Brain microvascular endothelial cell (primary cell): Measurements from ENCODE around the gene HOPX.

ENCODE experiments used
- DNase-seq: peaks from one replicate; pipeline ENCODE4 v3.0.0-alpha.2; 2020
- H3K27ac ChIP-seq: fragments of 250-450 bp; sonication (Bioruptor Pico); 2 replicates; pipeline ENCODE4 v1.5.1; 2020; ENCODE audit warnings: mild to moderate bottlenecking, moderate library complexity
- H3K27me3 ChIP-seq: fragments of 250-450 bp; sonication (Bioruptor Pico); replicated peaks from 2 replicates; pipeline ENCODE4 v1.5.1; 2020; ENCODE audit warnings: mild to moderate bottlenecking
- H3K36me3 ChIP-seq: fragments of 250-450 bp; sonication (Bioruptor Pico); replicated peaks from 2 replicates; pipeline ENCODE4 v1.5.1; 2020; ENCODE audit warnings: mild to moderate bottlenecking
- H3K4me3 ChIP-seq: 2 replicates; pipeline ENCODE4 v1.5.1; 2011; ENCODE audit warnings: low read depth, mild to moderate bottlenecking, control low read depth, low read length, moderate library complexity
- in situ Hi-C: cut with HindIII; loops from 2 replicates; pipeline ENCODE4 v1.10.0; 2017; ENCODE audit warnings: low sequenced_read_pairs, low pct_ligation_motif_present
- TF ChIP-seq, protein P1 (sequence below): IDR thresholded peaks from 2 replicates; pipeline ENCODE4 v1.5.1; 2011; ENCODE audit warnings: low read depth, mild to moderate bottlenecking, moderate library complexity, low read length, control low read depth, inconsistent platforms; ENCODE audit errors: missing control alignments

HOPX gene

DNA sequence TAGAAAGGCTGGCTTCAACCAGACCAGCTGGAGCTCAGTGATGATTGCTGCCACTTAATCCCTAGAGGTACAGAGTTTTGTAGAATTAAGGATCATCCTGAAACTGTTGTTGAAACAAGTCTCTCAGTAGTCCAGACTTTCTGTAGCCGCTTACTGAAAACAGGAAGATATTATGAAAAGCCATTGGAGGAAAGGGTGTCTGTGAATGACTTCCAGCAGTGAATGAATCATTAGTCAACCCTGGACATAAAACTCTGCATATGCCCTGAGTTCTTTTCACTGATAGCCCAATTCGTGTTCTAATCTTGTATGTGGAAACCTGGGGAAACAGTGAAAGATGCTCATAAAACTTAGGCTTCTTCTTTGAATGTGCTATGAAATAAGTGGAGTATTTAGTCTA is 14.8 kb downstream of the HOPX start:
- Histone ChIP-seq H3K27me3 (no peaks in the 10 kb centered on the region), H3K36me3 (no peaks in the 10 kb centered on the region), H3K4me3 (no peak overlapping the region), H3K27ac (no peak overlapping the region)
- TF ChIP-seq, protein P1, sequence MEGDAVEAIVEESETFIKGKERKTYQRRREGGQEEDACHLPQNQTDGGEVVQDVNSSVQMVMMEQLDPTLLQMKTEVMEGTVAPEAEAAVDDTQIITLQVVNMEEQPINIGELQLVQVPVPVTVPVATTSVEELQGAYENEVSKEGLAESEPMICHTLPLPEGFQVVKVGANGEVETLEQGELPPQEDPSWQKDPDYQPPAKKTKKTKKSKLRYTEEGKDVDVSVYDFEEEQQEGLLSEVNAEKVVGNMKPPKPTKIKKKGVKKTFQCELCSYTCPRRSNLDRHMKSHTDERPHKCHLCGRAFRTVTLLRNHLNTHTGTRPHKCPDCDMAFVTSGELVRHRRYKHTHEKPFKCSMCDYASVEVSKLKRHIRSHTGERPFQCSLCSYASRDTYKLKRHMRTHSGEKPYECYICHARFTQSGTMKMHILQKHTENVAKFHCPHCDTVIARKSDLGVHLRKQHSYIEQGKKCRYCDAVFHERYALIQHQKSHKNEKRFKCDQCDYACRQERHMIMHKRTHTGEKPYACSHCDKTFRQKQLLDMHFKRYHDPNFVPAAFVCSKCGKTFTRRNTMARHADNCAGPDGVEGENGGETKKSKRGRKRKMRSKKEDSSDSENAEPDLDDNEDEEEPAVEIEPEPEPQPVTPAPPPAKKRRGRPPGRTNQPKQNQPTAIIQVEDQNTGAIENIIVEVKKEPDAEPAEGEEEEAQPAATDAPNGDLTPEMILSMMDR, result no peak
- in situ Hi-C loops, result no loop called here
- no peak for DNase-seq

DNA sequence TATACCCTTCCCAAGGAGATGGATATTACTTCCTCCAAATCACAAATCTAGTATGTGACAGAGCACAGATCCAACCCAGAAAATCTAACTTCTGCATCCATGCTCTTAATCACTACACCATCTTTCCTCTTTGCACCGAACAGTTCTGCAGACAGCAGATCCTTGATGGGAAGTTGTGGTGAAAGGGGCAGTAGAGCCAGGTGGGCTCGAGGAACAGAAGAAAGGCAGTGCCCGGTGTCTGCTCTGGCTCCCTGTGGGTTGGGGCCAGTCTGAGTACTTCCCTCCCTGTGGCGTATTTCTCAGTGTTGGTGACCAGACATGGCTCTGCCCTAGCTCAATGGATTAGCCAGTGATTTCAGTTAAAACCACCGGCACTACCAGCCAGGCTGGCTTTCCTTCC is 15.3 kb downstream of the HOPX start:
- no peak for DNase-seq

DNA sequence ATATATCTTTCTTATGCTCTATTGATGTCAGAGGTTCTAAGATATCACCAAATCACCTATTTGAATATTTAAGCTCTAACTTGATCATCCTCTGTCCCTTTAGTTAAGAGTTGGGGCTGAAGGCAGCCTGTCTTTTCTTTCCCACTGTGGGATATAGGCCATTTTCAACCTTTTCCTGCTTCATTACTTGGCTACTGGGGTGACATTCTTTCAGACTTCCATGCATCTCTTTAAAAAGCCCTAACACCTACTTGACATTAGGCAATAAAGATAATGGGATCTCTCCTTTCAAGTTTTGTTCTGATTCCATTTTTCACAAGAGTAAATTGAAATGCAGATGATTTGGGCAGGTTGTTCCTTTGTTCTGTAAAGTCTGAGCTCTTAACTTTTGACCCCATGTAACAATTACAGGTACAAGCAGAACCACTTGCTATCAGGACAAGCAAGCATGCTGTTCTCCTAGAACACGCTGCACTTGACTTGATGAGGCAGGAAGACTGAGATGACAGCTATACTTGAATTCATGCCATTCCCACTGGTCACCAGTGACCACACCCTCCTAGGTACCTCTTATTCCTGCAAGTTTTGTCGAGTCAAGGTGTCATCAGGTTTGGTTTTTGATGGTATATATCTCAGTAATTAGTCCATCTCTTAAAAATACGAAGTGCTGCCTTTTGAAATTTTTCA is 18.2 kb downstream of the HOPX start:
- Histone ChIP-seq H3K36me3 (no peaks in the 10 kb centered on the region), H3K27ac (no peak overlapping the region), H3K4me3 (no peak overlapping the region), H3K27me3 (no peaks in the 10 kb centered on the region)
- TF ChIP-seq, protein P1, result no peak
- DNase-seq, result no peak
- in situ Hi-C loops, result no loop called here

More for the DNA sequence above, 15.3 kb downstream of the HOPX start:
- Histone ChIP-seq H3K4me3 (no peak overlapping the region), H3K27ac (no peak overlapping the region), H3K36me3 (no peaks in the 10 kb centered on the region), H3K27me3 (no peaks in the 10 kb centered on the region)
- TF ChIP-seq, protein P1, result no peak
- in situ Hi-C loops, result no loop called here

DNA sequence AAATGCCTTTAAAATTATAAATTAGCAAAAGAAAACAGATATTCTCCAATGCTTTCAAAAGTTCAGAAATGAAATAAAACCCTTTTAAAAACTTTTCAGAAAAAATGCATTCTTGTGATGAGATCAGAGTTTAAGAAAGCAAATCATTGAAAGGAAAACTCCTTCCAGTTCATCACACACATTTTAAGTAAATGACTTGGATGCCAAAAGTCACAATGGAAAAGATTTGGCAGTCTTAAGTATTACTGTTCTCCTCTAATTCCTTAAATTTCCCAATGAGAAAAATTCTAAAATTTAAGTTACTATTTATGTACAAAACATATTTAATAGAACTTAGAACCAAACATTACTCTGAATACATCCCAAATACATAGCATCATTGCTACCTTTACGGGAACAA is 21.1 kb downstream of the HOPX start:
- H3K27ac ChIP-seq, result no peak overlapping the region
- no peaks in the 10 kb centered on the region for H3K27me3 ChIP-seq
- in situ Hi-C loops, result no loop called here
- TF ChIP-seq, protein P1, result no peak
- no peak for DNase-seq
- no peaks in the 10 kb centered on the region for H3K36me3 ChIP-seq
- H3K4me3 ChIP-seq, result no peak overlapping the region

DNA sequence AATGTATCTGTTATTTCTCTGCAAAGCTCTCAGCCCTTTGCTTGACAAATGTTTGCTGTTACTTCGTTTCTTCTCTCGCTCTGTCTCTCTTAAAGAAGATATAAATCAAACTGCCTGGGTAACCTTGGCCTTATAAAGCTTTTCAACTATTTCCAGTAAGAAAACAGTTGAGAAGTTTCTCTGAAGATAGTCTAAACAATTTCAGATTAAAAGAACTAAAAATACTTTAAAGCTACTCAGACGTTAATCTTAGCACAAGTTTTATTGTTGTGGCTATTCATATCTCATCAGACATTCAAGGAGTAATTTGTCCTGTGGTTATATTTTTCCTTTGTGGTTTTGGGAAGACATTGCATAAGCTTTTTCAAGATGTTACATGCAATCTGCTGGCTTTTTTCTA is 22.6 kb downstream of the HOPX start:
- no peak for DNase-seq
- Histone ChIP-seq H3K27me3 (no peaks in the 10 kb centered on the region), H3K4me3 (no peak overlapping the region), H3K36me3 (no peaks in the 10 kb centered on the region), H3K27ac (no peak overlapping the region)
- in situ Hi-C loops, result no loop called here
- TF ChIP-seq, protein P1, result no peak

DNA sequence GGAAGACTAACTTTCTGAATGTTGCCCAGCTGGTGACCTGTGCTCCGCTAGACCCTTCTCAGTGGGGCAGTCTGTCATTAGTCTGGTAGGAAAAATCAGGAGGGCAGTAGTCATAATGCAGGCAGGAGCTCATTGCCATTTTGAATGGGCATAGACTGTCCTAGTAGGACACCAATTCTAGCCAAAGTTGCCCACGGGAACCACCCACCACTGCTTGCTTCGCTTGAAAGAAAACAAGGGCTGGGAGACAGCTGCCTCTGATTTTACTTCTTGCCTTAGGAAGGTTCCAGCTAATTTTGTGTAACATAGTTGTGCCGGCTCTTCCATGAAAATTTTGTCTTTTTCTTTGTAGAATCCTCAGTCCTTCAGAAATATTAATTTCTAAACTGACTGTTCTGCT is 23.3 kb downstream of the HOPX start:
- Histone ChIP-seq H3K4me3 (no peak overlapping the region), H3K27me3 (no peaks in the 10 kb centered on the region), H3K27ac (no peak overlapping the region), H3K36me3 (no peaks in the 10 kb centered on the region)
- in situ Hi-C loops, result no loop called here
- no peak for DNase-seq
- TF ChIP-seq, protein P1, result no peak
